Tibial nerve (tissue), 4 donors: ENCODE data around the gene KRT1. TPM values are rescaled to one million over a fixed set of nuclear protein-coding genes. Genes with fewer than 3 reads are reported as not detected.

Experiments
- DNase-seq, 2 donors: peaks; one replicate each; pipeline ENCODE4 v3.0.0-alpha.2; 2019; ENCODE audit warnings: low spot score in 2 of 2
- H3K27ac ChIP-seq, 4 donors: fragments of 200-600 bp; sonication (generic) in 3 of 4; one replicate each; pipeline ENCODE4 v1.5.1; 2017 to 2019; ENCODE audit warnings: mild to moderate bottlenecking in 1 of 4
- H3K27me3 ChIP-seq, 2 donors: fragments of 200-600 bp; sonication (generic) in 1 of 2; one replicate each; pipeline versions ENCODE4 v1.5.1 to v1.6.0; 2017 to 2019
- H3K36me3 ChIP-seq, 3 donors: fragments of 200-600 bp; sonication (generic); one replicate each; pipeline ENCODE4 v1.5.1; 2018 to 2019
- H3K4me1 ChIP-seq, 4 donors: fragments of 200-600 bp; sonication (generic) in 3 of 4; one replicate each; pipeline ENCODE4 v1.5.1; 2017 to 2019
- H3K4me3 ChIP-seq, 4 donors: fragments of 200-600 bp; sonication (generic) in 3 of 4; one replicate each; pipeline ENCODE4 v1.5.1; 2017 to 2019; ENCODE audit warnings: mild to moderate bottlenecking in 1 of 4, moderate library complexity in 1 of 4
- H3K9me3 ChIP-seq, 4 donors: fragments of 200-600 bp; sonication (generic) in 3 of 4; one replicate each; pipeline ENCODE4 v1.5.1; 2017 to 2019
- EP300 ChIP-seq, 2 donors: sonication (generic); formaldehyde crosslinking; IDR thresholded peaks; one replicate each; pipeline ENCODE4 v1.6.1; 2017; ENCODE audit warnings: antibody characterized with exemption in 2 of 2, mild to moderate bottlenecking in 1 of 2
- POLR2A ChIP-seq, 2 donors: fragments of 450-650 bp; IDR thresholded peaks; one replicate each; pipeline ENCODE4 v1.6.1; 2017; ENCODE audit warnings: antibody characterized with exemption in 2 of 2, mild to moderate bottlenecking in 2 of 2, moderate library complexity in 2 of 2
- WGBS, 2 donors: methylation state at CpG; one replicate each; pipeline ENCODE4 v1.1.5; 2018; 5-methylcytosine and 5-hydroxymethylcytosine counted together
- total RNA-seq, 4 donors: library from RNA; depleted of rRNA; stranded (reverse); fragments of >200 nt; gene quantifications; one replicate each; pipeline ENCODE4 v1.1.0, GENCODE V29; 2016
- TF ChIP-seq, protein P1 (sequence below), 5 experiments: fragments of 200-600 bp in 3 of 5; fragments of 450-650 bp in 2 of 5; sonication (generic) in 3 of 5; IDR thresholded peaks; one replicate each; pipeline ENCODE4 v1.5.1; 2016 to 2019; ENCODE audit warnings: antibody characterized with exemption in 5 of 5, mild to moderate bottlenecking in 3 of 5, moderate library complexity in 2 of 5

The KRT1 gene
- not detected for total RNA-seq

DNA sequence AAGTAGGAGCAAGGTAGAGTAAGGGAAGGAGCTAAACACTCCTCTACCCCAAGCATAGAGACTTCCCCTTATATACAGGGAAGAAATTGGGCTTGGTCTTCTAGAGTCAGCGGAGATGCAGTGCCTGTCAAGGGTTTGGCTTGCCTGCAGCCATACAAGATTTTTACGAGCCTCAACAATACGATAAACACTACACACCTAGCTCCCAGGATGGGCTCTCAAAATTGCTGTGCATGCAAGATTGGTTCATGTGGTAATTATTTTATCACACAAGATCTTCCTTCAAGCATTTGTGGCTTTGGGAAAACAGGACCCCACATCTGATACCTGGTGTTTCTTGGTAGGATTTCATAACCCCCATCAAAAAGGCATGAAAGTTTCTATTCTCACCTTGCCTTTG is at the start of gene KRT1:
Gene KRT1, minus strand, starts transcription at position 45 of the 400 bp plus-strand sequence. CDS start 59 bp downstream, outside the sequence.
- Histone ChIP-seq H3K36me3 (no peaks in the 10 kb centered on the region), H3K27me3 (peaks cover 0 to 5% of the 10 kb centered on the region in 2 donors), H3K4me3 (no peak within 1 kb of the TSS), H3K9me3 (no peaks in the 10 kb centered on the region), H3K4me1 (peaks cover 0 to 5% (median 0%) of the 10 kb centered on the region in 4 donors), H3K27ac (no peak within 1 kb of the TSS)
- TF ChIP-seq, protein P1, sequence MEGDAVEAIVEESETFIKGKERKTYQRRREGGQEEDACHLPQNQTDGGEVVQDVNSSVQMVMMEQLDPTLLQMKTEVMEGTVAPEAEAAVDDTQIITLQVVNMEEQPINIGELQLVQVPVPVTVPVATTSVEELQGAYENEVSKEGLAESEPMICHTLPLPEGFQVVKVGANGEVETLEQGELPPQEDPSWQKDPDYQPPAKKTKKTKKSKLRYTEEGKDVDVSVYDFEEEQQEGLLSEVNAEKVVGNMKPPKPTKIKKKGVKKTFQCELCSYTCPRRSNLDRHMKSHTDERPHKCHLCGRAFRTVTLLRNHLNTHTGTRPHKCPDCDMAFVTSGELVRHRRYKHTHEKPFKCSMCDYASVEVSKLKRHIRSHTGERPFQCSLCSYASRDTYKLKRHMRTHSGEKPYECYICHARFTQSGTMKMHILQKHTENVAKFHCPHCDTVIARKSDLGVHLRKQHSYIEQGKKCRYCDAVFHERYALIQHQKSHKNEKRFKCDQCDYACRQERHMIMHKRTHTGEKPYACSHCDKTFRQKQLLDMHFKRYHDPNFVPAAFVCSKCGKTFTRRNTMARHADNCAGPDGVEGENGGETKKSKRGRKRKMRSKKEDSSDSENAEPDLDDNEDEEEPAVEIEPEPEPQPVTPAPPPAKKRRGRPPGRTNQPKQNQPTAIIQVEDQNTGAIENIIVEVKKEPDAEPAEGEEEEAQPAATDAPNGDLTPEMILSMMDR (IDR thresholded peaks at IDR 0.05): no peak
- TF ChIP-seq EP300 (IDR thresholded peaks at IDR 0.05) (no peak), POLR2A (IDR thresholded peaks at IDR 0.05) (no peak)
- DNase-seq: no peak
- WGBS, 2 donors: 89 to 90% methylated on average over 3 of the region's 3 CpGs

GRCh38 chr12:52729147-52729546 is 48.9 kb upstream of the KRT1 start:
- Histone ChIP-seq H3K4me3 (no peak overlapping the region), H3K36me3 (no peaks in the 10 kb centered on the region), H3K27ac (no peak overlapping the region), H3K27me3 (no peaks in the 10 kb centered on the region), H3K9me3 (no peaks in the 10 kb centered on the region), H3K4me1 (no peaks in the 10 kb centered on the region)
- no peak for DNase-seq
- 66 to 80% methylated on average over 10 of the region's 10 CpGs for WGBS, 2 donors
- TF ChIP-seq POLR2A (IDR thresholded peaks at IDR 0.05) (no peak), EP300 (IDR thresholded peaks at IDR 0.05) (no peak)
- TF ChIP-seq, protein P1 (IDR thresholded peaks at IDR 0.05): no peak

DNA sequence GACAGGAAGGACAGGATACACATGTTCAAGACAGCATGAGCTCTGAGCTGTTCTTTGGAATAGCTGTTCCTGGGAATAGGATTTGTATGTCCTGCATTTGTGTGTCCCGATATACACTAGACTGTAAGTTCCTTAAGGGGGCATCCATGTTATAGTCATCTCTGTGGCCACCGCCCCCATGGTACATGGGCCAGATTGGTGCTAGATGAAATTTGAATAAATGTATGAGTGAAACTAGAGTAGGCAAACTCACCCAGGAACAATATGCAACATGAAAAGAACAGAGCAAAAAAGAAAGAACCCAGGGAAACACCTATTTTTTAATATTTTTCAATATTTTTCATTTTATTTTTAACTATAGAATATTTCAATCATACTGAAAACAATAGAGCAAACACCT is 48.2 kb upstream of the KRT1 start:
- H3K4me1 ChIP-seq: no peaks in the 10 kb centered on the region
- H3K27ac ChIP-seq: no peak overlapping the region
- no peak for DNase-seq
- 83 to 93% methylated on average over 2 of the region's 2 CpGs for WGBS, 2 donors
- H3K27me3 ChIP-seq: no peaks in the 10 kb centered on the region
- TF ChIP-seq EP300 (IDR thresholded peaks at IDR 0.05) (no peak), POLR2A (IDR thresholded peaks at IDR 0.05) (no peak)
- TF ChIP-seq, protein P1 (IDR thresholded peaks at IDR 0.05): no peak
- H3K4me3 ChIP-seq: no peak overlapping the region
- H3K9me3 ChIP-seq: no peaks in the 10 kb centered on the region
- H3K36me3 ChIP-seq: no peaks in the 10 kb centered on the region

- H3K27ac ChIP-seq: no peak overlapping the region
- DNase-seq: no peak
- H3K36me3 ChIP-seq: no peaks in the 10 kb centered on the region
- WGBS, 2 donors: 78 to 83% methylated on average over 4 of the region's 4 CpGs
- H3K4me1 ChIP-seq: no peaks in the 10 kb centered on the region
- no peak overlapping the region for H3K4me3 ChIP-seq
- H3K27me3 ChIP-seq: no peaks in the 10 kb centered on the region
- no peaks in the 10 kb centered on the region for H3K9me3 ChIP-seq
- TF ChIP-seq, protein P1 (IDR thresholded peaks at IDR 0.05): no peak
- TF ChIP-seq POLR2A (IDR thresholded peaks at IDR 0.05): no peak
- TF ChIP-seq EP300 (IDR thresholded peaks at IDR 0.05): no peak
These were observed 46.8 kb upstream of the KRT1 start for GRCh38 chr12:52727037-52727436.

GRCh38 chr12:52726451-52726850 is 46.2 kb upstream of the KRT1 start:
- Histone ChIP-seq H3K4me3 (no peak overlapping the region), H3K27me3 (no peaks in the 10 kb centered on the region), H3K9me3 (no peaks in the 10 kb centered on the region), H3K4me1 (no peaks in the 10 kb centered on the region), H3K27ac (no peak overlapping the region), H3K36me3 (no peaks in the 10 kb centered on the region)
- no peak for DNase-seq
- TF ChIP-seq POLR2A (IDR thresholded peaks at IDR 0.05) (no peak), EP300 (IDR thresholded peaks at IDR 0.05) (no peak)
- TF ChIP-seq, protein P1 (IDR thresholded peaks at IDR 0.05): no peak
- 51 to 66% methylated on average over 2 of the region's 2 CpGs for WGBS, 2 donors
